HEK293 (cell line): ENCODE measurements around the gene TMEM273.

Experiments
- CTCF ChIA-PET: fragments of 350-600 bp; formaldehyde crosslinking; extraction: SDS; loops from one replicate; lab custom pipeline; 2021; ENCODE audit warnings: antibody characterized with exemption; lab: Yijun Ruan, JAX
- POLR2A ChIA-PET: fragments of 300-600 bp; formaldehyde crosslinking; extraction: SDS; loops from one replicate; lab custom pipeline; 2020; ENCODE audit warnings: antibody characterized with exemption, inconsistent platforms; lab: Yijun Ruan, JAX
- H3K27ac ChIP-seq: fragments of 200-500 bp; sonication (Bioruptor generic); 2 replicates; pipeline ENCODE4 v1.5.1; 2014; ENCODE audit warnings: low read depth, low read length, control low read depth, inconsistent platforms; ENCODE audit errors: extremely low read depth
- H3K36me3 ChIP-seq, 2 experiments: fragments of 200-500 bp in 1 of 2; sonication (Bioruptor generic) in 1 of 2; 1 replicate in 1 of 2; 2 replicates in 1 of 2; pipeline ENCODE4 v1.5.1; 2014 to 2017; ENCODE audit warnings: inconsistent platforms in 2 of 2, low read length in 2 of 2; ENCODE audit not compliant: control insufficient read depth in 2 of 2, insufficient read depth in 1 of 2
- H3K4me1 ChIP-seq: fragments of 200-500 bp; sonication (Bioruptor generic); 2 replicates; pipeline ENCODE4 v1.5.1; 2014; ENCODE audit warnings: mild to moderate bottlenecking, low read length, inconsistent platforms; ENCODE audit not compliant: control insufficient read depth, insufficient read depth
- H3K4me3 ChIP-seq: 2 replicates; pipeline ENCODE4 v1.5.1; 2011; ENCODE audit warnings: low read depth, mild to moderate bottlenecking, control low read depth, low read length, moderate library complexity
- H3K9me3 ChIP-seq: fragments of 200-500 bp; sonication (Bioruptor generic); 2 replicates; pipeline ENCODE4 v1.5.1; 2014; ENCODE audit warnings: low read depth, low read length, inconsistent platforms; ENCODE audit not compliant: control insufficient read depth, insufficient read depth
- GLIS1 ChIP-seq: fragments of 450-650 bp; formaldehyde crosslinking; IDR thresholded peaks from 2 replicates; pipeline ENCODE4 v1.5.1; 2016; ENCODE audit warnings: missing biosample characterization, missing genetic modification characterization
- KLF1 ChIP-seq: fragments of 450-650 bp; formaldehyde crosslinking; IDR thresholded peaks from 2 replicates; pipeline ENCODE4 v1.5.1; 2016; ENCODE audit warnings: missing biosample characterization, missing genetic modification characterization
- OVOL3 ChIP-seq: fragments of 450-650 bp; formaldehyde crosslinking; IDR thresholded peaks from 2 replicates; pipeline ENCODE4 v1.5.1; 2016; ENCODE audit warnings: missing biosample characterization, missing genetic modification characterization
- SALL2 ChIP-seq: fragments of 450-650 bp; formaldehyde crosslinking; IDR thresholded peaks from 2 replicates; pipeline ENCODE4 v1.5.0; 2017; ENCODE audit warnings: missing biosample characterization, mild to moderate bottlenecking, missing genetic modification characterization, borderline replicate concordance
- ZNF121 ChIP-seq: fragments of 450-650 bp; formaldehyde crosslinking; IDR thresholded peaks from 2 replicates; pipeline ENCODE4 v1.5.1; 2016; ENCODE audit warnings: missing biosample characterization, missing genetic modification characterization
- ZNF138 ChIP-seq: fragments of 450-650 bp; formaldehyde crosslinking; IDR thresholded peaks from 2 replicates; pipeline ENCODE4 v1.5.1; 2016; ENCODE audit warnings: missing biosample characterization, missing genetic modification characterization, borderline replicate concordance
- ZNF155 ChIP-seq: fragments of 450-650 bp; formaldehyde crosslinking; IDR thresholded peaks from 2 replicates; pipeline ENCODE4 v1.5.1; 2016; ENCODE audit warnings: missing biosample characterization, missing genetic modification characterization
- ZNF335 ChIP-seq: fragments of 450-650 bp; formaldehyde crosslinking; conservative IDR thresholded peaks from 2 replicates; pipeline ENCODE4 v1.5.1; 2016; ENCODE audit warnings: missing biosample characterization, missing genetic modification characterization
- ZNF341 ChIP-seq: fragments of 450-650 bp; formaldehyde crosslinking; IDR thresholded peaks from 2 replicates; pipeline ENCODE4; 2016; ENCODE audit warnings: low read depth, missing biosample characterization, missing genetic modification characterization
- ZNF366 ChIP-seq: fragments of 450-650 bp; formaldehyde crosslinking; conservative IDR thresholded peaks from 2 replicates; pipeline ENCODE4 v1.5.1; 2016; ENCODE audit warnings: missing biosample characterization, missing genetic modification characterization
- ZNF48 ChIP-seq: fragments of 450-650 bp; formaldehyde crosslinking; IDR thresholded peaks from 2 replicates; pipeline ENCODE4 v1.5.1; 2016; ENCODE audit warnings: missing biosample characterization, missing genetic modification characterization
- ZNF560 ChIP-seq: fragments of 450-650 bp; formaldehyde crosslinking; IDR thresholded peaks from 2 replicates; pipeline ENCODE4 v1.5.1; 2017; ENCODE audit warnings: missing biosample characterization, missing genetic modification characterization, borderline replicate concordance
- ZNF561 ChIP-seq: fragments of 450-650 bp; IDR thresholded peaks from 2 replicates; pipeline ENCODE4 v1.5.1; 2018; ENCODE audit warnings: missing biosample characterization, missing genetic modification characterization, borderline replicate concordance
- ZNF571 ChIP-seq: fragments of 450-650 bp; formaldehyde crosslinking; IDR thresholded peaks from 2 replicates; pipeline ENCODE4 v1.5.0; 2017; ENCODE audit warnings: missing biosample characterization, missing genetic modification characterization
- ZNF626 ChIP-seq: fragments of 450-650 bp; sonication (Bioruptor Pico); formaldehyde crosslinking; IDR thresholded peaks from 2 replicates; pipeline ENCODE4 v1.5.1; 2018; ENCODE audit warnings: missing biosample characterization, missing genetic modification characterization, inconsistent platforms
- ZNF664 ChIP-seq: fragments of 450-650 bp; formaldehyde crosslinking; IDR thresholded peaks from 2 replicates; pipeline ENCODE4 v1.5.1; 2016; ENCODE audit warnings: missing biosample characterization, missing genetic modification characterization
- ZNF830 ChIP-seq: fragments of 450-650 bp; IDR thresholded peaks from 2 replicates; pipeline ENCODE4 v1.5.0; 2018; ENCODE audit warnings: missing biosample characterization, missing genetic modification characterization, low read depth, mild to moderate bottlenecking, moderate library complexity
- ZNF843 ChIP-seq: fragments of 450-650 bp; formaldehyde crosslinking; IDR thresholded peaks from 2 replicates; pipeline ENCODE4 v1.5.1; 2016; ENCODE audit warnings: missing biosample characterization, missing genetic modification characterization
- TF ChIP-seq, protein P1 (sequence below): fragments of 450-650 bp; formaldehyde crosslinking; IDR thresholded peaks from 2 replicates; pipeline ENCODE4 v1.5.1; 2016; ENCODE audit warnings: missing biosample characterization, missing genetic modification characterization
- TF ChIP-seq, protein P2 (sequence below): fragments of 450-650 bp; IDR thresholded peaks from 2 replicates; pipeline ENCODE4 v1.5.1; 2018; ENCODE audit warnings: missing biosample characterization, missing genetic modification characterization
- TF ChIP-seq, protein P3 (sequence below): fragments of 450-650 bp; formaldehyde crosslinking; IDR thresholded peaks from 2 replicates; pipeline ENCODE4 v1.5.1; 2016; ENCODE audit warnings: missing biosample characterization, missing genetic modification characterization

The TMEM273 gene

DNA sequence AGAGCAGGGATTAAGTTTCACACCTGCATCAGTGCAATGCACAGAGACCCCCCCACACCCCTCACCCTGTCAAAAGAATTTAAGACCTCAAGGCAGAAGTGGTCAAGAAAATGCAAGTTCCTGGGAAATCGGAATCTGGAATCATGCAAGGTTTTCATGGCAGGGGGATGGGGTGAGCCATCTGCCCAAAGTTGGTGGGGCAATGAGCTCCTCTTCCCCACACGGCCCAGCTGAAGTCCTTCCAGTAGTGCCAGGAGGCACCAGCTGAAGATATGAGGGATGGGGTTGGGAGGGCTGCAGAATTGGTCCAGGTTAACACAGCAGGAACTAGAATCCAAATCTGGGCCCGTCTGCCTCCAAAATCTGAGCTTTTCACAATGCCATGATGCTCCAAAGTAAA, 25.0 kb upstream of the TMEM273 start:
- no peak overlapping the region for H3K4me3 ChIP-seq
- H3K9me3 ChIP-seq, result no peaks in the 10 kb centered on the region
- H3K4me1 ChIP-seq, result no peaks in the 10 kb centered on the region
- TF ChIP-seq ZNF138 (tag by site-specific recombination) (no peak), ZNF560 (tag by site-specific recombination) (no peak), ZNF48 (tag by site-specific recombination) (no peak), ZNF561 (tag by site-specific recombination) (no peak), GLIS1 (tag by site-specific recombination) (no peak), KLF1 (tag by site-specific recombination) (no peak)
- TF ChIP-seq, all 188 proteins: peak for 0
- POLR2A ChIA-PET, result no interaction called here
- CTCF ChIA-PET, result no interaction called here
- H3K36me3 ChIP-seq, result no peaks in the 10 kb centered on the region
- no peak overlapping the region for H3K27ac ChIP-seq

DNA sequence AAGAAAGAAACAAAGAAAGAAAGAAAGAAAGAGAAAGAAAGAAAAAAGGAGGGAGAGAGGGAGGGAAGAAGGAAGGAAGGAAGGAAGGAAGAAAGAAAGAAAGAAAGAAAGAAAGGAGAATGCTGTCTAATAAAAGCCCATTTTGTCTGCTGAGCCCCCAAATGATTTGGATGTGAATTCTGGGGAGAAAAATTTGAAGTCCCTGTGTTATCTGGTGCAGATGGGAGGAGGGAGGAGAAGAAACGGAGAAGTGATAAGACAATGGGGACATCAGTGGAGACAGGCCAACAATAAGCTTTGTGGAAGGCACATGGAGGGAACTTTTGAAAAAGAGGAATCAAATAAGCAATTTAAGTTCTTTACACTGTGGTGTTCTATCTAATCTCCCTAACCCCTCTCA, 24.6 kb upstream of the TMEM273 start:
- H3K36me3 ChIP-seq, result no peaks in the 10 kb centered on the region
- TF ChIP-seq OVOL3 (tag by site-specific recombination) (no peak), ZNF366 (tag by site-specific recombination) (0 out of 2 replicates have a peak, but pooled peaks have one; percentile 16), ZNF341 (tag by site-specific recombination) (no peak)
- TF ChIP-seq, protein P1, sequence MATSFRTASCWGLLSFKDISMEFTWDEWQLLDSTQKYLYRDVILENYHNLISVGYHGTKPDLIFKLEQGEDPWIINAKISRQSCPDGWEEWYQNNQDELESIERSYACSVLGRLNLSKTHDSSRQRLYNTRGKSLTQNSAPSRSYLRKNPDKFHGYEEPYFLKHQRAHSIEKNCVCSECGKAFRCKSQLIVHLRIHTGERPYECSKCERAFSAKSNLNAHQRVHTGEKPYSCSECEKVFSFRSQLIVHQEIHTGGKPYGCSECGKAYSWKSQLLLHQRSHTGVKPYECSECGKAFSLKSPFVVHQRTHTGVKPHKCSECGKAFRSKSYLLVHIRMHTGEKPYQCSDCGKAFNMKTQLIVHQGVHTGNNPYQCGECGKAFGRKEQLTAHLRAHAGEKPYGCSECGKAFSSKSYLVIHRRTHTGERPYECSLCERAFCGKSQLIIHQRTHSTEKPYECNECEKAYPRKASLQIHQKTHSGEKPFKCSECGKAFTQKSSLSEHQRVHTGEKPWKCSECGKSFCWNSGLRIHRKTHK (tag by site-specific recombination), result no peak
- TF ChIP-seq, protein P2, sequence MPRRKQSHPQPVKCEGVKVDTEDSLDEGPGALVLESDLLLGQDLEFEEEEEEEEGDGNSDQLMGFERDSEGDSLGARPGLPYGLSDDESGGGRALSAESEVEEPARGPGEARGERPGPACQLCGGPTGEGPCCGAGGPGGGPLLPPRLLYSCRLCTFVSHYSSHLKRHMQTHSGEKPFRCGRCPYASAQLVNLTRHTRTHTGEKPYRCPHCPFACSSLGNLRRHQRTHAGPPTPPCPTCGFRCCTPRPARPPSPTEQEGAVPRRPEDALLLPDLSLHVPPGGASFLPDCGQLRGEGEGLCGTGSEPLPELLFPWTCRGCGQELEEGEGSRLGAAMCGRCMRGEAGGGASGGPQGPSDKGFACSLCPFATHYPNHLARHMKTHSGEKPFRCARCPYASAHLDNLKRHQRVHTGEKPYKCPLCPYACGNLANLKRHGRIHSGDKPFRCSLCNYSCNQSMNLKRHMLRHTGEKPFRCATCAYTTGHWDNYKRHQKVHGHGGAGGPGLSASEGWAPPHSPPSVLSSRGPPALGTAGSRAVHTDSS (tag by site-specific recombination), result no peak
- H3K4me3 ChIP-seq, result no peak overlapping the region
- ChIA-PET CTCF (no interaction called here), POLR2A (no interaction called here)
- no peaks in the 10 kb centered on the region for H3K4me1 ChIP-seq
- no peaks in the 10 kb centered on the region for H3K9me3 ChIP-seq
- no peak overlapping the region for H3K27ac ChIP-seq

DNA sequence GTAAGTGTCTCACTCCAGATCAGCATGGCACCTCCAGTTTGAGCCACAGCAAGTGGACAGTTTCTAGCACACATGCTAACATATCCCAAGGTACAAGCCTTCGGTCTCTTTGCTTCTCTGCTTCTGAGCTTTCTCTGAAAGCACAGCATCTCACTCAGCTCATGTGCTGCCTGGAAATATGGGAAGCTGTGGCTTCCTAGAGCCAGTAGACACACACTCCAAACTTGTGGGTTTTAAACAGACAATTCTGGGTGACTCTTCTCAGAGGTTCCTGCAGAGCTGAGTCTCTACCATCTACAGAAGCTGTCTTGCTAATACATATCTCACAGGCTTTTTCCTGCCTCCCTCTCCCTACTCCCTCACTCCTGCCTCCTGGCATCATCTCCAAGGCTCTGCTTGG, 23.9 kb upstream of the TMEM273 start:
- Histone ChIP-seq H3K4me1 (no peaks in the 10 kb centered on the region), H3K36me3 (no peaks in the 10 kb centered on the region), H3K4me3 (no peak overlapping the region), H3K27ac (no peak overlapping the region), H3K9me3 (no peaks in the 10 kb centered on the region)
- POLR2A ChIA-PET, result no interaction called here
- CTCF ChIA-PET, result no interaction called here
- TF ChIP-seq ZNF830 (tag by site-specific recombination), result no peak
- TF ChIP-seq SALL2 (tag by site-specific recombination), result no peak
- TF ChIP-seq ZNF626 (tag by site-specific recombination), result no peak
- TF ChIP-seq ZNF571, result no peak
- no peak for TF ChIP-seq ZNF335 (tag by site-specific recombination)
- TF ChIP-seq, protein P2 (tag by site-specific recombination), result no peak
- TF ChIP-seq ZNF121 (tag by site-specific recombination), result no peak
- no peak for TF ChIP-seq ZNF341 (tag by site-specific recombination)
- TF ChIP-seq ZNF48 (tag by site-specific recombination), result no peak
- no peak for TF ChIP-seq ZNF664 (tag by site-specific recombination)
- TF ChIP-seq ZNF843 (tag by site-specific recombination), result no peak
- TF ChIP-seq, protein P1 (tag by site-specific recombination), result no peak
- TF ChIP-seq ZNF155 (tag by site-specific recombination), result no peak
- TF ChIP-seq, protein P3, sequence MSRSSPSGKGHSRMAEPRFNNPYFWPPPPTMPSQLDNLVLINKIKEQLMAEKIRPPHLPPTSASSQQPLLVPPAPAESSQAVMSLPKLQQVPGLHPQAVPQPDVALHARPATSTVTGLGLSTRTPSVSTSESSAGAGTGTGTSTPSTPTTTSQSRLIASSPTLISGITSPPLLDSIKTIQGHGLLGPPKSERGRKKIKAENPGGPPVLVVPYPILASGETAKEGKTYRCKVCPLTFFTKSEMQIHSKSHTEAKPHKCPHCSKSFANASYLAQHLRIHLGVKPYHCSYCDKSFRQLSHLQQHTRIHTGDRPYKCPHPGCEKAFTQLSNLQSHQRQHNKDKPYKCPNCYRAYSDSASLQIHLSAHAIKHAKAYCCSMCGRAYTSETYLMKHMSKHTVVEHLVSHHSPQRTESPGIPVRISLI (tag by site-specific recombination), result no peak
